ENCODE results near the gene SEC63.

DNA sequence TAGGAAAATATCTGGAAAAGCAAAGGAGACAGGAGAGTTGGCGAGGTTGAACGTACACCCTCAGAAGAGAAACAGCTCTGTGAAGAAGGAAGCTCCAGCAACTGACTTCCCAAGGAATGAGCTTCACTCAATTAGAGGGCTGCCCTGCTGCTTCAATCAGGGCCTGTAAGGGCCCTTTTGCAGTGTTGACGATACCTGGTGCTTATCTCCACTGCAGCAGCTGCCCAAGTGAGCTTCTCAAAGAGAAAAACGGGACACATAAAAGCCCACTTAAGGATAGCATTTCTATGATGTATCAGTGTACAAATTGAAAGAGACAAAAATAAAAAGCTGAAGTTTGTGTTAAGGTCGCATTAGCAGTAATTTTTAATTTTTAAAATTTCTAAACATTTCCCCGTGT is 16.4 kb downstream of the SEC63 start:
- TF ChIP-seq, protein P1, sequence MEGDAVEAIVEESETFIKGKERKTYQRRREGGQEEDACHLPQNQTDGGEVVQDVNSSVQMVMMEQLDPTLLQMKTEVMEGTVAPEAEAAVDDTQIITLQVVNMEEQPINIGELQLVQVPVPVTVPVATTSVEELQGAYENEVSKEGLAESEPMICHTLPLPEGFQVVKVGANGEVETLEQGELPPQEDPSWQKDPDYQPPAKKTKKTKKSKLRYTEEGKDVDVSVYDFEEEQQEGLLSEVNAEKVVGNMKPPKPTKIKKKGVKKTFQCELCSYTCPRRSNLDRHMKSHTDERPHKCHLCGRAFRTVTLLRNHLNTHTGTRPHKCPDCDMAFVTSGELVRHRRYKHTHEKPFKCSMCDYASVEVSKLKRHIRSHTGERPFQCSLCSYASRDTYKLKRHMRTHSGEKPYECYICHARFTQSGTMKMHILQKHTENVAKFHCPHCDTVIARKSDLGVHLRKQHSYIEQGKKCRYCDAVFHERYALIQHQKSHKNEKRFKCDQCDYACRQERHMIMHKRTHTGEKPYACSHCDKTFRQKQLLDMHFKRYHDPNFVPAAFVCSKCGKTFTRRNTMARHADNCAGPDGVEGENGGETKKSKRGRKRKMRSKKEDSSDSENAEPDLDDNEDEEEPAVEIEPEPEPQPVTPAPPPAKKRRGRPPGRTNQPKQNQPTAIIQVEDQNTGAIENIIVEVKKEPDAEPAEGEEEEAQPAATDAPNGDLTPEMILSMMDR (IDR thresholded peaks at IDR 0.05), result no peak
- TF ChIP-seq POLR2A (IDR thresholded peaks at IDR 0.05), result no peak

Data from vagina (tissue), 2 donors.